Activated effector memory CD4-positive, alpha-beta T cell treated with Interleukin-2 at 50 U/mL for 16 hours (primary cell): ENCODE measurements around the gene PAFAH1B1.
"Not testable (repeated sequence)": the region's sequence is repeated elsewhere in the genome, so short reads cannot be mapped to it uniquely, and the experiment has no call there.

Source experiments
- DNase-seq: peaks from one replicate; pipeline ENCODE4 v3.0.0-alpha.2; 2020

Gene PAFAH1B1

GRCh38 chr17:2636169-2636930 lies 42.9 kb downstream of the PAFAH1B1 start:
- no peak for DNase-seq

GRCh38 chr17:2637422-2637821 lies 44.0 kb downstream of the PAFAH1B1 start:
- no peak for DNase-seq

GRCh38 chr17:2644971-2645370 lies 51.5 kb downstream of the PAFAH1B1 start:
- DNase-seq = no peak

GRCh38 chr17:2647957-2648356 lies 54.5 kb downstream of the PAFAH1B1 start:
- no peak for DNase-seq

GRCh38 chr17:2649191-2649590 lies 55.7 kb downstream of the PAFAH1B1 start:
- DNase-seq = no peak

GRCh38 chr17:2652911-2653310 lies 59.5 kb downstream of the PAFAH1B1 start:
- not testable (repeated sequence) for DNase-seq

GRCh38 chr17:2655546-2655945 lies 62.1 kb downstream of the PAFAH1B1 start:
- no peak for DNase-seq

GRCh38 chr17:2656283-2656682 lies 62.8 kb downstream of the PAFAH1B1 start:
- DNase-seq = no peak

GRCh38 chr17:2659337-2659736 lies 65.9 kb downstream of the PAFAH1B1 start:
- not testable (repeated sequence) for DNase-seq

- not testable (repeated sequence) for DNase-seq
Measured at GRCh38 chr17:2660410-2660809, 67.0 kb downstream of the PAFAH1B1 start.

- no peak for DNase-seq
Measured at GRCh38 chr17:2672026-2672425, 78.6 kb downstream of the PAFAH1B1 start.

GRCh38 chr17:2679247-2679646 lies 85.8 kb downstream of the PAFAH1B1 start:
- not testable (repeated sequence) for DNase-seq

- no peak for DNase-seq
Measured at GRCh38 chr17:2680961-2681360, 87.5 kb downstream of the PAFAH1B1 start.

- no peak for DNase-seq
Measured at GRCh38 chr17:2681650-2682049, 88.2 kb downstream of the PAFAH1B1 start.

- no peak for DNase-seq
Measured at GRCh38 chr17:2682176-2682938, 88.9 kb downstream of the PAFAH1B1 start.

GRCh38 chr17:2683912-2684311 lies 90.5 kb downstream of the PAFAH1B1 start:
- no peak for DNase-seq

GRCh38 chr17:2684549-2684948 lies 91.1 kb downstream of the PAFAH1B1 start:
- DNase-seq = no peak

- DNase-seq = no peak
Measured at GRCh38 chr17:2685696-2686095, 92.2 kb downstream of the PAFAH1B1 start.

GRCh38 chr17:2687074-2687418 lies 93.6 kb downstream of the PAFAH1B1 start:
- DNase-seq = no peak

GRCh38 chr17:2688351-2689342 lies 95.2 kb downstream of the PAFAH1B1 start:
- no peak for DNase-seq

- DNase-seq = peak; percentile 50
Measured at GRCh38 chr17:2689411-2690164, 96.1 kb downstream of the PAFAH1B1 start.
